ENCODE measurements around the gene JAGN1.

GRCh38 chr3:9916346-9916733 is 25.9 kb downstream of the JAGN1 start:
- no peak for TF ChIP-seq POLR2AphosphoS5 (IDR thresholded peaks at IDR 0.05; ENCODE audit: low read depth, low read length)
- no peak for TF ChIP-seq RAD21 (IDR thresholded peaks at IDR 0.05; ENCODE audit: low read length)
- TF ChIP-seq CTCF (IDR thresholded peaks at IDR 0.05), result no peak
- no peak for TF ChIP-seq SMC3 (IDR thresholded peaks at IDR 0.05; ENCODE audit: low read depth, low read length)
- TF ChIP-seq SIN3A (IDR thresholded peaks at IDR 0.05; ENCODE audit: borderline replicate concordance, low read depth, low read length), result no peak
- no peak for TF ChIP-seq NRF1 (IDR thresholded peaks at IDR 0.05; ENCODE audit: low read depth, low read length)
- no peak for TF ChIP-seq ELF1 (IDR thresholded peaks at IDR 0.05)
- TF ChIP-seq EP300 (IDR thresholded peaks at IDR 0.05; ENCODE audit: borderline replicate concordance in 1 of 2, low read depth in 1 of 2, low read length in 1 of 2), result no peak
- TF ChIP-seq USF1 (IDR thresholded peaks at IDR 0.05; ENCODE audit: borderline replicate concordance, low read depth), result no peak
- TF ChIP-seq GABPA (IDR thresholded peaks at IDR 0.05; ENCODE audit: low read depth), result no peak
